ENCODE data around the gene GFOD1.
A peak's percentile ranks its signal among the peaks of the same experiment; 100 is the strongest.
"Not testable (repeated sequence)": the region's sequence is repeated elsewhere in the genome, so short reads cannot be mapped to it uniquely, and the experiment has no call there.

The GFOD1 gene

GRCh38 chr6:13443978-13444377 is 43.4 kb downstream of the GFOD1 start:
- not testable (repeated sequence) for DNase-seq (ENCODE audit: low read depth in 2 of 2)

GRCh38 chr6:13441778-13442177 is 45.6 kb downstream of the GFOD1 start:
- DNase-seq (ENCODE audit: low read depth in 2 of 2): no peak

GRCh38 chr6:13439644-13440043 is 47.8 kb downstream of the GFOD1 start:
- no peak for DNase-seq (ENCODE audit: low read depth in 2 of 2)

- no peak for DNase-seq (ENCODE audit: low read depth in 2 of 2)
Measured at GRCh38 chr6:13438126-13438525, 49.3 kb downstream of the GFOD1 start.

- DNase-seq (ENCODE audit: low read depth in 2 of 2): no peak
Measured at GRCh38 chr6:13437218-13437996, 50.0 kb downstream of the GFOD1 start.

GRCh38 chr6:13436399-13437217 is 50.8 kb downstream of the GFOD1 start:
- DNase-seq (ENCODE audit: low read depth in 2 of 2): no peak

- no peak for DNase-seq (ENCODE audit: low read depth in 2 of 2)
Measured at GRCh38 chr6:13435477-13436246, 51.7 kb downstream of the GFOD1 start.

- no peak for DNase-seq (ENCODE audit: low read depth in 2 of 2)
Measured at GRCh38 chr6:13434777-13435176, 52.6 kb downstream of the GFOD1 start.

- DNase-seq (ENCODE audit: low read depth in 2 of 2): not testable (repeated sequence)
Measured at GRCh38 chr6:13434135-13434775, 53.1 kb downstream of the GFOD1 start.

- no peak for DNase-seq (ENCODE audit: low read depth in 2 of 2)
Measured at GRCh38 chr6:13433709-13434121, 53.7 kb downstream of the GFOD1 start.

GRCh38 chr6:13432526-13433184 is 54.7 kb downstream of the GFOD1 start:
- no peak for DNase-seq (ENCODE audit: low read depth in 2 of 2)

GRCh38 chr6:13431861-13432465 is 55.4 kb downstream of the GFOD1 start:
- DNase-seq (ENCODE audit: low read depth in 2 of 2): no peak

GRCh38 chr6:13431059-13431656 is 56.2 kb downstream of the GFOD1 start:
- DNase-seq (ENCODE audit: low read depth in 2 of 2): no peak

GRCh38 chr6:13429406-13429753 is 58.0 kb downstream of the GFOD1 start:
- no peak for DNase-seq (ENCODE audit: low read depth in 2 of 2)

GRCh38 chr6:13428583-13429405 is 58.6 kb downstream of the GFOD1 start:
- DNase-seq (ENCODE audit: low read depth in 2 of 2): no peak

GRCh38 chr6:13427801-13428582 is 59.4 kb downstream of the GFOD1 start:
- DNase-seq (ENCODE audit: low read depth in 2 of 2): peak; percentile 60

- DNase-seq (ENCODE audit: low read depth in 2 of 2): no peak
Measured at GRCh38 chr6:13427316-13427715, 60.1 kb downstream of the GFOD1 start.

Measured in activated CD4-positive, alpha-beta T cell treated with anti-CD3 and anti-CD28 coated beads for 24 hours (primary cell).